Ishikawa (cell line): ENCODE measurements around the gene YWHAH.

Source experiments
- EP300 ChIP-seq: IDR thresholded peaks from 2 replicates; pipeline ENCODE4 v1.6.1; 2012; ENCODE audit warnings: borderline replicate concordance
- FOXM1 ChIP-seq: IDR thresholded peaks from 2 replicates; pipeline ENCODE4 v1.6.1; 2012; ENCODE audit warnings: low read depth, borderline replicate concordance
- TF ChIP-seq, protein P1 (sequence below): IDR thresholded peaks from 2 replicates; pipeline ENCODE4 v1.6.1; 2012

DNA sequence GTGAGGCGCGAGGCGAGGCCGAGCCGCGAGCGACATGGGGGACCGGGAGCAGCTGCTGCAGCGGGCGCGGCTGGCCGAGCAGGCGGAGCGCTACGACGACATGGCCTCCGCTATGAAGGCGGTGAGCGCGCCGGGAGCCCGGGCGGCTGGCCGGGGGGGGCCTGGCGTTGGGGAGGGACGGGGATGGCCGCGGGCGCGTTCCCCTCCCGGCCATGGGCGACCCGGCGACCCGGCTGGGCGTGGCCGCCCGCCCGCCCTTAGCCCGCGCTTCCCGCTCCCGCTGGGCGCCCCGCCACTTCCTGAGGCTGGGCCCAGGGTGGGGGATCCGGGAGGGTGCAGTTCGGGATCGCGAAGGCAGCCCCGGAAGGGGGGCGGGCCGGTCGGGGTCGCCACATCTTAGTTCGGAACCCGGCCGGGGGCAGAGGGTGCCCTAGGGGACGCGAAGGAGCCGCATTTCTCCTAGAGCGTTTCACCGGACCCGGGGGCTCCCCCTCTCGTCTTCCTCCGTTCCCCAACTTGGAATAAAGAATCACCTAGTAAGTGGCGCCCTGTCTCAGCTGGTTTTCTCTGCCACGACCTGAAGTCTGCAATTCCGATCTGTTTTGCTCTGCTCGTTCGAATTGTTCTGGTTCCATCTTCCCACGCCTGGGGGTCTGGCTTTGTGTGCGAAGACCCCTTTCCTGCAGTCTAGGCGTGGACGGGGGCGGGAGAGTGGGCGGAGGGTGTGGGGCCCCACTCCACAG, 536 bp downstream of the YWHAH start:
- TF ChIP-seq EP300, result no peak
- TF ChIP-seq, protein P1, sequence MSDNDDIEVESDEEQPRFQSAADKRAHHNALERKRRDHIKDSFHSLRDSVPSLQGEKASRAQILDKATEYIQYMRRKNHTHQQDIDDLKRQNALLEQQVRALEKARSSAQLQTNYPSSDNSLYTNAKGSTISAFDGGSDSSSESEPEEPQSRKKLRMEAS, result peak; percentile 28
- no peak for TF ChIP-seq FOXM1
